ENCODE measurements around the gene MNS1.
"Not testable (repeated sequence)": the region's sequence is repeated elsewhere in the genome, so short reads cannot be mapped to it uniquely, and the experiment has no call there.

Gene MNS1

GRCh38 chr15:56445746-56446145 lies 19.2 kb downstream of the MNS1 start:
- no peak for DNase-seq

DNA sequence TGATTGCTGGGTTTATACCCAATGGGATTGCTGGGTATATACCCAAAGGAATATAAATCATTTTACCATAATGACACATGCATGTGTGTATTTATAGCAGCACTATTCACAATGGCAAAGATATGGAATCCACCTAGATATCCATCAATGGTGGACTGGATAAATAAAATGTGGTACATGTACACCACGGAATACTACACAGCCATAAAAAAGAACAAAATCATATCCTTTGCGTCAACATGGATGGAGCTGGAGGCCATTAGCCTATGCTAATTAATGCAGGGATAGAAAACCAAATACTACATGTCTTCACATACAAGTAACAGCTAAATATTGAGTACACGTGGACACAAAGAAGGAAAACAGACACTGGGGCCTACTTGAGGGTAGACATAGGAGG lies 22.6 kb downstream of the MNS1 start:
- no peak for DNase-seq

GRCh38 chr15:56440214-56440770 lies 24.6 kb downstream of the MNS1 start:
- no peak for DNase-seq

- DNase-seq: no peak
Measured at GRCh38 chr15:56432304-56432703, 32.6 kb downstream of the MNS1 start.

DNA sequence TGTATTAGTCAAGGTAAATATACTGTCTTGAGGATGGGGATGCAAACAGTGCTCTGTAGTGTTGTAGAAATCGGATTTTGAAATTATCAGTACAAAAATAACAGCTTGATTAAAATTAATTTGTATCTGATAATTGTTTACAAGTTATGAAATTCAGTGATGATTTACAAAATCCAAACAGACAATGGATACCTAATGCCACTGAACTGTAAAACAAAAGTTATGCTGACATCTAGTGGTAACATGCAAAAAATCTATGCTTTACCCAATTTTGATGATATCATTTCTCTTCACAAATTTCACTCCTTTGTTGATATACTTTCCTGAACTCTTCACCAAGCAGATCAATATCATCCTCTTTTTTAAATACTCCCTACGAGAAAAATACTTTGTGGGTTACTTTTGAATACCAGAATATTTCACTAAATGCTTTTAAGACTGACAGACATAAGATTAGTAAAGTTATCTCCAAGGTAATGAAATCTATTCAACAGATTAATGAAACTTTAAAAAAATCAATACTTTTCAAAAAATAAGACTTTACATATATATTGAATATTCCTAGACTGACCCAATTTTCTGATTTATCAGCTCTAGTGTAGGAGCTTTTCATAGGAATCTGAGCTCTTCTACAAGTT lies 36.0 kb downstream of the MNS1 start:
- peak in 1 of 2 experiments; percentile 1 for DNase-seq

- no peak for DNase-seq
Measured at GRCh38 chr15:56425976-56426375, 39.0 kb downstream of the MNS1 start.

GRCh38 chr15:56425276-56425675 lies 39.7 kb downstream of the MNS1 start:
- DNase-seq: no peak

DNA sequence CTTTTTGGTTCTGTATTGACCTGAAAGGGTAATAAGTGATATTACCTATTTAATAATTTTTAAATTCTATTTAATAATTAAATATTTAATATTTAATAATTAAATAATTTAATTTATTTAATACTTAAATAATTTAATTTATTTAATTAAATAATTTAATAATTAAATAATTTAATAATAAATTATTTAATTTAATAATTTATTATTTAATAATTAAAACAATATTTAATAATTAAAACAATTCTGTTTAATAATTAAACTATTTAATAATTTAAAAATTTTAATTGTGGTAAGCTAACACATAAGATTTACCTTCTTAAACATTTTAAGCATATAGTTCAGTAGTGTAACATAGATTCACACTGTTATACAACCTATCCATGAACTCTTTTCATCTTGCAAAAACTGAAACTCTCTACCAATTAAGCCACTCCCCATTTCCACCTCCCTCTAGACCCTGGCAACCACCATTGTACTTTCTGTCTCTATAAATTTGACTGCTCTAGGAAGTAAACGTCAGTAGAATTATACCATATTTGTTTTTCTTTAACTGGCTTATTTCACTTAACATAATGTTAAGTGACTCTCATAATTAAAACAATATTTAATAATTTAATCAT lies 51.7 kb downstream of the MNS1 start:
- not testable (repeated sequence) for DNase-seq

DNA sequence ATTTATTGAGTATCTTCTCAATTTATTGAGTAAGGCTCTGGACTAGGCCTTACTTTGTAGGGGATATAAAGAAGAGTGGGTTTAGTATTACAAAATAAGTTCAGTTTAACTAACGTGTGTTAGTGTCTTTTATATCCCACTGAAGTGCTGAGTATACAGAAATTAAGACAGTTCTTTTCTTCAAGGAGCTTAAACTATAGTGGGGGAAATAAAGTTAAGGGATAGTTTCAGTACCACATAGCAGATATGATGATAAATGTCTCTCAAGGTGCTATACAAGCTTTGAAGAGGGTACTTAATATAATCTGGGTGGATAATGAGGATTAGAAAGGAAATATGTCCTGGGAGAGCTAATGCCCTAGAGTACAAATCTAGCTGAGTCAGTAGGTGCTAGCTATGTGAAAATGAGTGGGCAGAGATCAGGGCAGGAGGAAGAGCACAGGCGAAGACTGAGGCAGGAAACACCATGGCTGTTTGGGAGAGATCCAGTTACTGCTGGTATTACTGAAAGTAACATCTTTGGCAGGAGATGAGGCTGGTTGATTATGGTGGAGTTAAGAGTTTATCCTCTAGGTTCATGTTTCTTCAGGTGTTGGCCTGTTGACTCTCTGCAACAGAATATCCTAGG lies 53.7 kb downstream of the MNS1 start:
- no peak for DNase-seq

GRCh38 chr15:56410721-56411120 lies 54.2 kb downstream of the MNS1 start:
- DNase-seq: no peak

- not testable (repeated sequence) for DNase-seq
Measured at GRCh38 chr15:56399209-56399608, 65.7 kb downstream of the MNS1 start.

DNA sequence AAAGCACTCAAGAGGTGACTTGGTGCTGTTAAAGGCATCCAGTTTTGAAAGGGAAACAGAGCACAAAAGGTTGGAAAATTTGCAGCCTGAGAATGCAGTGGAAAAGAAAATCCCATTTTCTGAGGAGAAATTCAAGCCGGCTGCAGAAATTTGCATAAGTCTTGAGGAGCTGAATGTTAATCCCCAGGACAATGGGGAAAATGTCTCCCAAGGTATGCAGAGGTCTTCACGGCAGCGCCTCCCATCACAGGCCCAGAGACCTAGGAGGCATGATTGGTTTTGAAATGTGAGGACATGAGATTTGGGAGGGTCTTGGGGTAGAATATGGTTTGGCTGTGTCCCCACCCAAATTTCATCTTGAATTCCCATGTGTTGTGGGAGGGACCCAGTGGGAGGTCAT lies 67.6 kb downstream of the MNS1 start:
- DNase-seq: not testable (repeated sequence)

DNA sequence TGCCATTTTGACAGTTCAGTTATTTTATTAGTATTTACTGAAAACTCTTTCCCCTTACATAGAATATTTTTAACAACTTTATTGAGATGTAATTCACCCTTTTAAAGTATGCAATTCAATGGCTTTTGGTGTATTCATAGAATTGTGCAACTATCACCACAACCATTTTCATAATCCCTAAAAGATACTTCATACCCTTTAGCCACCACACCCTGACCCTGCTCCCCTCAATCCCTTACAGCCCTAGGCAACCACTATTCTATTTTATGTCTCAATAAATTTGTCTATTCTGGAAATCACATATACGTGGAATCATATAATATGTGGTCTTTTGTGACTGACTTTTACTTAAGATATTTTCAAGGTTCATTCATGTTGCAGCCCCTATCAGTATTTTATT lies 70.0 kb downstream of the MNS1 start:
- DNase-seq: no peak

GRCh38 chr15:56393277-56393676 lies 71.7 kb downstream of the MNS1 start:
- no peak for DNase-seq

GRCh38 chr15:56390739-56391267 lies 74.1 kb downstream of the MNS1 start:
- no peak for DNase-seq

DNA sequence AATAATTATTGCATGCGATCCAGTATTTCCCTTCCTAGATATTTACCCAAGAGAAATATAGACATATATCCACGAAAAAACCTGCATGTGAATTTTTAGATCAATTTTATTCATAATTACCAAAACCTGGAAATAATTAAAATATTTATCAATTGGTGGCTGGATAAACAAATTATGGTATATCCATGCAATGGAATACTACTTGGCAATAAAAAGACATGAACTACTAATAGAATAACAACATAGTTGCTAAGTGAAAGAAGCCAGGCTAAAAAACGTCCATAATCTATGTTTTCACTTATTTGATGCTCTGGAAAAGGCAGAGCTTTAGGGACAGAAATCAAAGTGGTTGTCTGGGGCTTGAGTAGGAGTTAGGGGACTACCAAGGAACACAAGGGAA lies 79.0 kb downstream of the MNS1 start:
- no peak for DNase-seq

- no peak for DNase-seq
Measured at GRCh38 chr15:56383010-56383409, 81.9 kb downstream of the MNS1 start.

Measured in SHP77 (cell line).